Measurements from ENCODE around the gene LHX1. TPM values are rescaled to one million over a fixed set of nuclear protein-coding genes. Genes with fewer than 3 reads are reported as not detected.
A peak's percentile ranks its signal among the peaks of the same experiment; 100 is the strongest.

Gene LHX1
- total RNA-seq, 2 donors from 2014 or later = 85.9 to 259 TPM

GRCh38 chr17:36940313-36941264, 3.3 kb downstream of the LHX1 start:
- no peaks in the 10 kb centered on the region for H3K9me3 ChIP-seq (ENCODE audit: control insufficient read depth, low read length)
- Mint-ChIP-seq H3K4me3 (peak overlapping the region; percentile 98), H3K4me1 (peaks cover 34% of the 10 kb centered on the region), H3K27me3 (ENCODE audit: insufficient read depth) (peaks cover 79% of the 10 kb centered on the region), H3K9me3 (no peaks in the 10 kb centered on the region), H3K27ac (peak overlapping the region; percentile 53), H3K36me3 (ENCODE audit: low read depth) (peaks cover 49% of the 10 kb centered on the region)
- peaks cover 26% of the 10 kb centered on the region for H3K4me1 ChIP-seq (ENCODE audit: control insufficient read depth, insufficient read depth, low read length)
- peak overlapping the region; percentile 99 for H3K4me3 ChIP-seq (ENCODE audit: low read length)
- TF ChIP-seq CTCF (conservative IDR thresholded peaks at IDR 0.05) = no peak
- 19 to 20% methylated on average over 34 to 51 of the region's 52 CpGs for WGBS, 2 experiments (ENCODE audit: insufficient coverage in 1 of 2, insufficient read length in 1 of 2)
- H3K9ac ChIP-seq (ENCODE audit: extremely low read depth, low read length, poor library complexity, severe bottlenecking) = peak overlapping the region; percentile 4
- H3K27me3 ChIP-seq (ENCODE audit: control insufficient read depth, insufficient read depth, low read length, poor library complexity, severe bottlenecking) = peaks cover 85% of the 10 kb centered on the region
- no peak overlapping the region for H3K27ac ChIP-seq (ENCODE audit: low read depth, low read length)
- H3K36me3 ChIP-seq (ENCODE audit: control insufficient read depth, insufficient read depth, low read length) = peaks cover 44% of the 10 kb centered on the region
- peak; percentile 82 for DNase-seq

GRCh38 chr17:36941265-36942010, 4.2 kb downstream of the LHX1 start:
- DNase-seq = peak; percentile 81
- peaks cover 93% of the 10 kb centered on the region for H3K27me3 ChIP-seq (ENCODE audit: control insufficient read depth, insufficient read depth, low read length, poor library complexity, severe bottlenecking)
- peak overlapping the region; percentile 4 for H3K9ac ChIP-seq (ENCODE audit: extremely low read depth, low read length, poor library complexity, severe bottlenecking)
- peaks cover 33% of the 10 kb centered on the region for H3K4me1 ChIP-seq (ENCODE audit: control insufficient read depth, insufficient read depth, low read length)
- Mint-ChIP-seq H3K36me3 (ENCODE audit: low read depth) (peaks cover 49% of the 10 kb centered on the region), H3K27me3 (ENCODE audit: insufficient read depth) (peaks cover 83% of the 10 kb centered on the region), H3K4me3 (peak overlapping the region; percentile 98), H3K27ac (peak overlapping the region; percentile 53), H3K4me1 (peaks cover 38% of the 10 kb centered on the region), H3K9me3 (no peaks in the 10 kb centered on the region)
- H3K4me3 ChIP-seq (ENCODE audit: low read length) = peak overlapping the region; percentile 99
- H3K36me3 ChIP-seq (ENCODE audit: control insufficient read depth, insufficient read depth, low read length) = peaks cover 44% of the 10 kb centered on the region
- no peak overlapping the region for H3K27ac ChIP-seq (ENCODE audit: low read depth, low read length)
- WGBS, 2 experiments (ENCODE audit: insufficient coverage in 1 of 2, insufficient read length in 1 of 2) = 39 to 52% methylated on average over 9 to 17 of the region's 17 CpGs
- no peak for TF ChIP-seq CTCF (conservative IDR thresholded peaks at IDR 0.05)
- no peaks in the 10 kb centered on the region for H3K9me3 ChIP-seq (ENCODE audit: control insufficient read depth, low read length)

GRCh38 chr17:36942019-36942599, 4.8 kb downstream of the LHX1 start:
- Histone ChIP-seq H3K9ac (ENCODE audit: extremely low read depth, low read length, poor library complexity, severe bottlenecking) (no peak overlapping the region), H3K27ac (ENCODE audit: low read depth, low read length) (no peak overlapping the region), H3K36me3 (ENCODE audit: control insufficient read depth, insufficient read depth, low read length) (peaks cover 44% of the 10 kb centered on the region), H3K4me1 (ENCODE audit: control insufficient read depth, insufficient read depth, low read length) (peaks cover 40% of the 10 kb centered on the region), H3K27me3 (ENCODE audit: control insufficient read depth, insufficient read depth, low read length, poor library complexity, severe bottlenecking) (peaks cover 95% of the 10 kb centered on the region), H3K9me3 (ENCODE audit: control insufficient read depth, low read length) (no peaks in the 10 kb centered on the region), H3K4me3 (ENCODE audit: low read length) (peak overlapping the region; percentile 99)
- H3K4me3 Mint-ChIP-seq = peak overlapping the region; percentile 98
- no peak for TF ChIP-seq CTCF (conservative IDR thresholded peaks at IDR 0.05)
- peak overlapping the region; percentile 53 for H3K27ac Mint-ChIP-seq
- peak; percentile 85 for DNase-seq
- 16% methylated on average over 8 to 57 of the region's 57 CpGs for WGBS, 2 experiments (ENCODE audit: insufficient coverage in 1 of 2, insufficient read length in 1 of 2)
- peaks cover 87% of the 10 kb centered on the region for H3K27me3 Mint-ChIP-seq (ENCODE audit: insufficient read depth)
- peaks cover 44% of the 10 kb centered on the region for H3K4me1 Mint-ChIP-seq
- no peaks in the 10 kb centered on the region for H3K9me3 Mint-ChIP-seq
- peaks cover 49% of the 10 kb centered on the region for H3K36me3 Mint-ChIP-seq (ENCODE audit: low read depth)
